GM21576 (cell line): ENCODE data around the gene FOXF1.

Experiments used
- ATAC-seq: cut with Tn5 transposase; IDR thresholded peaks from one replicate; pipeline ENCODE4 v1.9.1; 2021; ENCODE audit warnings: mild to moderate bottlenecking, moderate library complexity; ENCODE audit not compliant: unreplicated experiment

Gene FOXF1

GRCh38 chr16:86554599-86554916 lies 44.2 kb downstream of the FOXF1 start:
- no peak for ATAC-seq

GRCh38 chr16:86554917-86555703 lies 44.8 kb downstream of the FOXF1 start, which contains the start of gene MTHFSD:
Gene MTHFSD (minus strand): TSS chr16:86555235. CDS start chr16:86555184, 51 bp downstream.
- ATAC-seq = peak; percentile 84

- ATAC-seq = no peak
Observed at GRCh38 chr16:86555704-86556075, 45.4 kb downstream of the FOXF1 start.

- ATAC-seq = no peak
Observed at GRCh38 chr16:86556576-86556975, 46.2 kb downstream of the FOXF1 start.

- no peak for ATAC-seq
Observed at GRCh38 chr16:86557587-86557986, 47.3 kb downstream of the FOXF1 start.

- no peak for ATAC-seq
Observed at GRCh38 chr16:86558355-86559193, 48.2 kb downstream of the FOXF1 start.

- no peak for ATAC-seq
Observed at GRCh38 chr16:86559802-86560305, 49.5 kb downstream of the FOXF1 start.

- no peak for ATAC-seq
Observed at GRCh38 chr16:86562356-86562755, 52.0 kb downstream of the FOXF1 start.

- peak; percentile 77 for ATAC-seq
Observed at GRCh38 chr16:86563469-86564345, 53.4 kb downstream of the FOXF1 start.
